Measurements from ENCODE around the gene TNFSF10. TPM values are rescaled to one million over a fixed set of nuclear protein-coding genes. Genes with fewer than 3 reads are reported as not detected.
"Not testable (repeated sequence)": the region's sequence is repeated elsewhere in the genome, so short reads cannot be mapped to it uniquely, and the experiment has no call there.

TNFSF10 gene
- total RNA-seq (ENCODE audit: unreplicated experiment), result not detected
- long read RNA-seq, result 0 reads

DNA sequence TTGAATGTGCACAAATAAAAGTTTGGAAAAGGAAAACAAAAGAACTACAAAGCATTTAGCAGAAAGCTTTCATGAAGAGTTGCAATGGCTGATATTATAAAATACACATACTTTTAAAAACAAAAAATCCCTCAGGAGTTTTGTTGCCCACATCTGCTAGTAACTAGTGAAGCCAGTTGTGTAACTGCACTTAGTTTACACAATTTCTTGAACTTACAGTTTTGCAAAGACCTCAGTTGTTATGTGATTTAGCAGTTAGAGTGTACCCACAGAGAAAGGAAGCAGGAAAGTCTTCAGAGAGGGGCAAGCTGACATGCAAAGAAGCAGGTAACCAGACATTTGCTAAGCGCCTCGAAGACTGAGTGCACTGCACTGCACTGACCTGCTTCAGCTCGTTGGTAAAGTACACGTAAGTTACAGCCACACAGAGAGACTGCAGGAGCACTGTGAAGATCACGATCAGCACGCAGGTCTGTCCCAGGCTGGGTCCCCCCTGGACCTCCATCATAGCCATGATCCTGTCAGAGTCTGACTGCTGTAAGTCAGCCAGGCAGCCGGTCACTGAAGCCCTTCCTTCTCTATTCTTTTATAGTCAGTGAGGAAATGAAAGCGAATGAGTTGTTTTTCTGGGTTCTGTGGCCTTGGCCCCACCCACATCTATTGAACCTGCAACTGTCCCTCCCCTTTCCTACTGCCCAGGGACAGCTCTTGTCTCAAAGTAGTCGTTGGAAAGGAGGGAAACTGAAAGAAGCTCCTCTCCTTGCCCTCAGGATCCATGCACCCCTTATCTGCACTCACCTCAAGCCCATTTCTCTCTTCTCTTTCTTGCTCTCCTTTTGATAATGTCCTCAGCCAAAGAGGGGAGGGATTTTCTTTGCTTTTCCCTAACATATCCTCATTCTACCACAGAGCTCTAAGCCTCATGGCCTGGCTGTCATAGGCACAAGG lies at the start of gene TNFSF10:
TSS of gene TNFSF10 (minus strand) at position 560 of the 948 bp plus-strand sequence. CDS start at position 514, 46 bp downstream.
- Mint-ChIP-seq H3K27ac (ENCODE audit: unreplicated experiment) (no peak within 1 kb of the TSS), H3K4me1 (ENCODE audit: low read depth, unreplicated experiment) (no peaks in the 10 kb centered on the region), H3K4me3 (ENCODE audit: unreplicated experiment) (no peak within 1 kb of the TSS), H3K9me3 (ENCODE audit: unreplicated experiment) (no peaks in the 10 kb centered on the region), H3K36me3 (ENCODE audit: unreplicated experiment) (no peaks in the 10 kb centered on the region), H3K27me3 (ENCODE audit: unreplicated experiment) (no peaks in the 10 kb centered on the region)
- no peak for DNase-seq
- TF ChIP-seq, protein P1, sequence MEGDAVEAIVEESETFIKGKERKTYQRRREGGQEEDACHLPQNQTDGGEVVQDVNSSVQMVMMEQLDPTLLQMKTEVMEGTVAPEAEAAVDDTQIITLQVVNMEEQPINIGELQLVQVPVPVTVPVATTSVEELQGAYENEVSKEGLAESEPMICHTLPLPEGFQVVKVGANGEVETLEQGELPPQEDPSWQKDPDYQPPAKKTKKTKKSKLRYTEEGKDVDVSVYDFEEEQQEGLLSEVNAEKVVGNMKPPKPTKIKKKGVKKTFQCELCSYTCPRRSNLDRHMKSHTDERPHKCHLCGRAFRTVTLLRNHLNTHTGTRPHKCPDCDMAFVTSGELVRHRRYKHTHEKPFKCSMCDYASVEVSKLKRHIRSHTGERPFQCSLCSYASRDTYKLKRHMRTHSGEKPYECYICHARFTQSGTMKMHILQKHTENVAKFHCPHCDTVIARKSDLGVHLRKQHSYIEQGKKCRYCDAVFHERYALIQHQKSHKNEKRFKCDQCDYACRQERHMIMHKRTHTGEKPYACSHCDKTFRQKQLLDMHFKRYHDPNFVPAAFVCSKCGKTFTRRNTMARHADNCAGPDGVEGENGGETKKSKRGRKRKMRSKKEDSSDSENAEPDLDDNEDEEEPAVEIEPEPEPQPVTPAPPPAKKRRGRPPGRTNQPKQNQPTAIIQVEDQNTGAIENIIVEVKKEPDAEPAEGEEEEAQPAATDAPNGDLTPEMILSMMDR (IDR thresholded peaks at IDR 0.05; ENCODE audit: partially characterized antibody, unreplicated experiment), result no peak

DNA sequence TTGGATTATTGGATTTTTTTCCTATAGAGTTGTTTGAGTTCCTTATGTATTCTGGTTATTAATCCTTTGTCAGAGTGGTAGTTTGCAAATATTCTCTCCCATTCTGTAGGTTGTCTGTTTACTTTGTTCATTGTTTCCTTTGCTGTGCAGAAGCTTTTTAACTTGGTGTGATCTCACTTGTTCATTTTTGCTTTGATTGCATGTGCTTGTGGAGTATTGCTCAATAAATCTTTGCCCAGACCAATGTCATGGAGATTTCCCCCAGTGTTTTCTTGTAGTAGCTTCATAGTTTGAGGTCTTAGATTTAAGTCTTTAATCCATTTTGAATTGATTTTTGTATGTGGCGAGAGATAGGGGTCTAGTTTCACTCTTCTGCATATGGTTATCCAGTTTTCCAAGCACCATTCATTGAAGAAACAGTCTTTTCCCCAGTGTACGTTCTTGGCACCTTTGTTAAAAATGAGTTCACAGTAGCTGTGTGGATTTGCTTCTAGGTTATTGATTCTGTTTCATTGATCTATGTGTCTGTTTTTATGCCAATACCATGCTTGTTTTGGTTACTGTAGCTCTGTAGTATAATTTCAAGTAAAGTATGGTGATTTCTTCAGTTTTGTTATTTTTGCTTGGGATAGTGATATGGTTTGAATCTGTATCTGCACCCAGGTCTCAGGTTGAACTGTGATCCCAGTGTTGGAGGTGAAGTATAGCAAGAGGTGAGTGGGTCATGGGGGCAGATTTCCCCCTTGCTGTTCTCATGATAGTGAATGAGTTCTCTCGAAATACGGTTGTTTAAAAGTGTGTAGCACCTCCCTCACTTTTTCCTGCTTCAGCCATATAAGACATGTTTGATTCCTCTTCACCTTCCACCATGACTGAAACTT lies 46.1 kb upstream of the TNFSF10 start:
- no peak overlapping the region for H3K27ac Mint-ChIP-seq (ENCODE audit: unreplicated experiment)
- TF ChIP-seq, protein P1 (IDR thresholded peaks at IDR 0.05; ENCODE audit: partially characterized antibody, unreplicated experiment), result no peak
- H3K36me3 Mint-ChIP-seq (ENCODE audit: unreplicated experiment), result no peaks in the 10 kb centered on the region
- no peaks in the 10 kb centered on the region for H3K9me3 Mint-ChIP-seq (ENCODE audit: unreplicated experiment)
- no peak overlapping the region for H3K4me3 Mint-ChIP-seq (ENCODE audit: unreplicated experiment)
- DNase-seq, result no peak
- no peaks in the 10 kb centered on the region for H3K4me1 Mint-ChIP-seq (ENCODE audit: low read depth, unreplicated experiment)
- H3K27me3 Mint-ChIP-seq (ENCODE audit: unreplicated experiment), result no peaks in the 10 kb centered on the region

DNA sequence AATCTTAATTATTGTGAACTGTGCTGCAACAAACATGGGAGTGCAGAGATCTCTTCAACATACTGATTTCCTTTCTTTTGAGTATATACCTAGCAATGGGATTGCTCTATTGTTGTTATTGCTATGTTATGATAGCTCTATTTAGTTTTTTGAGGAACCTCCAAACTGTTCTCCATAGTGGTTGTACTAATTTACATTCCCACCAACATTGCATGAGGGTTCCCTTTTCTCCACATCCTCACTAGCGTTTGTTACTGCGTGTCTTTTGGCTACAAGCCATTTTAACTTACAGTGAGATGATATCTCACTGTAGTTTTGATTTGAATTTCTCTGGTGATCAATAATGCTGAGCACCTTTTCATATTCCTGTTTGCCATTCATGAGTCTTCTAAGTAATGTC lies 45.5 kb upstream of the TNFSF10 start:
- H3K4me1 Mint-ChIP-seq (ENCODE audit: low read depth, unreplicated experiment), result no peaks in the 10 kb centered on the region
- TF ChIP-seq, protein P1 (IDR thresholded peaks at IDR 0.05; ENCODE audit: partially characterized antibody, unreplicated experiment), result no peak
- H3K9me3 Mint-ChIP-seq (ENCODE audit: unreplicated experiment), result no peaks in the 10 kb centered on the region
- no peak overlapping the region for H3K4me3 Mint-ChIP-seq (ENCODE audit: unreplicated experiment)
- H3K36me3 Mint-ChIP-seq (ENCODE audit: unreplicated experiment), result no peaks in the 10 kb centered on the region
- no peak for DNase-seq
- no peaks in the 10 kb centered on the region for H3K27me3 Mint-ChIP-seq (ENCODE audit: unreplicated experiment)
- H3K27ac Mint-ChIP-seq (ENCODE audit: unreplicated experiment), result no peak overlapping the region

DNA sequence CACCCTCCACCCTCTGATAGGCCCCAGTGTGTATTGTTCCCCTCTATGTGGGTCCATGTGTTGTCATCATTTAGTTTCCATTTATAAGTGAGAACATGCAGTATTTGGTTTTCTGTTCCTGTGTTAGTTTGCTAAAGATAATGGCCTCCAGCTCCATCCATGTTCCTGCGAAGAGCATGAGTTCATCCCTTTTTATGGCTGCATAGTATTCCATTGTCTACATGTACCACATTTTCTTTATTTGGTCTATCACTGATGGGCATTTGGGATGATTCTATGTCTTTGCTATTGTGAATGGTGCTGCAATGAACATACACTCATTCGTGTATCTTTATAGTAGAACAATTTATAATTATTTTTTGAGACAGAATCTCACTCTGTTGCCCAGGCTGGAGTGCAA lies 43.6 kb upstream of the TNFSF10 start:
- not testable (repeated sequence) for H3K9me3 Mint-ChIP-seq (ENCODE audit: unreplicated experiment); H3K36me3 Mint-ChIP-seq (ENCODE audit: unreplicated experiment); H3K27ac Mint-ChIP-seq (ENCODE audit: unreplicated experiment); DNase-seq; H3K4me1 Mint-ChIP-seq (ENCODE audit: low read depth, unreplicated experiment); H3K27me3 Mint-ChIP-seq (ENCODE audit: unreplicated experiment); H3K4me3 Mint-ChIP-seq (ENCODE audit: unreplicated experiment)

DNA sequence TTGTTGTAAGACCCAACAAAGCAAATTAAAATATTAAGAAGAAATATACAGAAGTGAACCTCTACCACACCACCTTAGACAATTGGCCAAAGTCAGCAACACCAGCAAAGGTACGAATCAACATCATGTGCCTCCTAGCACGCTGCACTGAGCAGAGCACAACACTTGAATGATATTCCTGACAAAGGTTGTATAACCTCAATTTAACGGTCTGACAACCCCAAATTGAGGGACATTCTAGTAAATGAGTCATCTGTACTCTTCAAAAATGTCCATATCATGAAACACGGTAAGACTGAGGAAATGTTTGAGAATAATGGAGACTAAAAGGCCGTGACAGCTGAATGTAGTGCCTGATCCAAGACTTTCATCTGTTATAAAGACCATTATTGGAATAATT lies 41.3 kb upstream of the TNFSF10 start:
- TF ChIP-seq, protein P1 (IDR thresholded peaks at IDR 0.05; ENCODE audit: partially characterized antibody, unreplicated experiment), result no peak
- Mint-ChIP-seq H3K27me3 (ENCODE audit: unreplicated experiment) (no peaks in the 10 kb centered on the region), H3K4me3 (ENCODE audit: unreplicated experiment) (no peak overlapping the region), H3K4me1 (ENCODE audit: low read depth, unreplicated experiment) (no peaks in the 10 kb centered on the region), H3K27ac (ENCODE audit: unreplicated experiment) (no peak overlapping the region), H3K9me3 (ENCODE audit: unreplicated experiment) (no peaks in the 10 kb centered on the region), H3K36me3 (ENCODE audit: unreplicated experiment) (no peaks in the 10 kb centered on the region)
- no peak for DNase-seq
